Measurements from ENCODE around the gene CMC1. TPM values are rescaled to one million over a fixed set of nuclear protein-coding genes. Genes with fewer than 3 reads are reported as not detected.

The CMC1 gene
- total RNA-seq, 1 experiment from 2014 or later = 22.8 TPM

DNA sequence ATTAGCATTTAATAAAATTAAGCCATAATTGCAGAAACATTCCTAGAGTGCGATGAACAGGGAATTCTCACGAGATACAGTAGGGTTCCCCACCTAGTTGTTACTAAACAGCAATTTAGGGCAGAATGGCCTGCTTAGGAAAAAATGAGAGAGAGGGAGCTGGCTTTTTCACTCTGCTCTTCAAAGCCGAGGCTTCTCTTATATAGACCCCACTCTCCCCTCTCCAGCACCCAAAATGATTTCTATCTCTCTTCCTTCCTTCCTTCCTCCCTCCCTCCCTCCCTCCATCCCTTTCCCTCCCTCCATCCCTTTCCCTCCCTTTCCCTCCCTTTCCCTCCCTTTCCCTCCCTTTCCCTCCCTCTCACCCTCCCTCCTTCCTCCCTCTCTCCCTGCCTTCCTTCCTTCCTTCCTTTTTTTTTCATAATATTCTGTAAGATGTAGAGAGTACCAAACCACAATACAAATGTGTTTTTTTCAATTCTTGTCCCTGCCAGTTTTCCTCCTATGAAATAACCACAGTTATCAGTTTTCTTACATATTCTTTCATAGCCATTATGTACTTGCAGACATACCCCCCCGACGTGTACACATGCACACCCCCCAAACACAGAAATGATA lies 59.0 kb downstream of the CMC1 start:
- Mint-ChIP-seq H3K27ac (ENCODE audit: unreplicated experiment) (no peak overlapping the region), H3K27me3 (ENCODE audit: insufficient read depth, unreplicated experiment) (no peaks in the 10 kb centered on the region), H3K4me1 (ENCODE audit: low read depth, unreplicated experiment) (no peaks in the 10 kb centered on the region), H3K4me3 (ENCODE audit: unreplicated experiment) (no peak overlapping the region), H3K9me3 (ENCODE audit: unreplicated experiment) (no peaks in the 10 kb centered on the region), H3K36me3 (ENCODE audit: insufficient read depth, unreplicated experiment) (no peaks in the 10 kb centered on the region)
- intact Hi-C loops (cut with micrococcal nuclease; ENCODE audit: unreplicated experiment) = no loop called here
- Histone ChIP-seq H3K4me3 (ENCODE audit: low read depth, low read length) (no peak overlapping the region), H3K4me1 (no peaks in the 10 kb centered on the region), H3K9me3 (no peaks in the 10 kb centered on the region), H3K27me3 (replicated peaks; ENCODE audit: control insufficient read depth, insufficient read depth, low read length) (no peaks in the 10 kb centered on the region), H3K36me3 (ENCODE audit: control insufficient read depth, insufficient read depth, low read length) (no peaks in the 10 kb centered on the region; the same call in 1 of the 2 replicates)
- POLR2A ChIA-PET = no interaction called here
- DNase-seq = no peak
- TF ChIP-seq, protein P1, sequence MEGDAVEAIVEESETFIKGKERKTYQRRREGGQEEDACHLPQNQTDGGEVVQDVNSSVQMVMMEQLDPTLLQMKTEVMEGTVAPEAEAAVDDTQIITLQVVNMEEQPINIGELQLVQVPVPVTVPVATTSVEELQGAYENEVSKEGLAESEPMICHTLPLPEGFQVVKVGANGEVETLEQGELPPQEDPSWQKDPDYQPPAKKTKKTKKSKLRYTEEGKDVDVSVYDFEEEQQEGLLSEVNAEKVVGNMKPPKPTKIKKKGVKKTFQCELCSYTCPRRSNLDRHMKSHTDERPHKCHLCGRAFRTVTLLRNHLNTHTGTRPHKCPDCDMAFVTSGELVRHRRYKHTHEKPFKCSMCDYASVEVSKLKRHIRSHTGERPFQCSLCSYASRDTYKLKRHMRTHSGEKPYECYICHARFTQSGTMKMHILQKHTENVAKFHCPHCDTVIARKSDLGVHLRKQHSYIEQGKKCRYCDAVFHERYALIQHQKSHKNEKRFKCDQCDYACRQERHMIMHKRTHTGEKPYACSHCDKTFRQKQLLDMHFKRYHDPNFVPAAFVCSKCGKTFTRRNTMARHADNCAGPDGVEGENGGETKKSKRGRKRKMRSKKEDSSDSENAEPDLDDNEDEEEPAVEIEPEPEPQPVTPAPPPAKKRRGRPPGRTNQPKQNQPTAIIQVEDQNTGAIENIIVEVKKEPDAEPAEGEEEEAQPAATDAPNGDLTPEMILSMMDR (IDR thresholded peaks at IDR 0.05; ENCODE audit: insufficient read depth in 1 of 2, low read depth in 1 of 2, low read length in 1 of 2, severe bottlenecking in 1 of 2, unreplicated experiment in 1 of 2) = no peak
- CTCF ChIA-PET = no interaction called here
- no TSS peak for BruUV-seq (replicated peaks)

DNA sequence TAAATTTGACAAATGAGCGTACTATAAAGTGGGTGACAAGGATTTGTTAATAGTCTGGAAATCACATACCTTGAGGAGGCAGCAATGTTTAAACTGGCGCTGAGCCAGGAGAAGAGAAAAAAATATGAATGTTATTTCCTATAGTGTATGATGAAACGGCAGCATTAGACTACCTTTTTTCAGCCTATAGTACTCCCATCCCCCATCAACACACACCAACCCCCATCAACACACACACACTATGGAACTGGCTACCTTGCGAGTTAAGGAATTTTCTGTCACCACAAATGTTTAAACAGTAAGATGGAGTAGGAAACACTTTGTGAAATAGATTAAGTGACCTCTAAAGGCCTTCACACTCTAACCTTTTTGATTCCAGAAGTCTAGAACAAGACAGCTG lies 60.3 kb downstream of the CMC1 start:
- intact Hi-C loops (cut with micrococcal nuclease; ENCODE audit: unreplicated experiment) = no loop called here
- Histone ChIP-seq H3K4me1 (no peaks in the 10 kb centered on the region), H3K9me3 (no peaks in the 10 kb centered on the region), H3K4me3 (ENCODE audit: low read depth, low read length) (no peak overlapping the region), H3K36me3 (ENCODE audit: control insufficient read depth, insufficient read depth, low read length) (no peaks in the 10 kb centered on the region; the same call in 1 of the 2 replicates), H3K27me3 (replicated peaks; ENCODE audit: control insufficient read depth, insufficient read depth, low read length) (no peaks in the 10 kb centered on the region)
- DNase-seq = no peak
- no peak overlapping the region for H3K4me3 Mint-ChIP-seq (ENCODE audit: unreplicated experiment)
- H3K4me1 Mint-ChIP-seq (ENCODE audit: low read depth, unreplicated experiment) = no peaks in the 10 kb centered on the region
- H3K27me3 Mint-ChIP-seq (ENCODE audit: insufficient read depth, unreplicated experiment) = no peaks in the 10 kb centered on the region
- CTCF ChIA-PET = no interaction called here
- no peaks in the 10 kb centered on the region for H3K36me3 Mint-ChIP-seq (ENCODE audit: insufficient read depth, unreplicated experiment)
- POLR2A ChIA-PET = no interaction called here
- BruUV-seq (replicated peaks) = no TSS peak
- TF ChIP-seq, protein P1 (IDR thresholded peaks at IDR 0.05; ENCODE audit: insufficient read depth in 1 of 2, low read depth in 1 of 2, low read length in 1 of 2, severe bottlenecking in 1 of 2, unreplicated experiment in 1 of 2) = no peak
- H3K27ac Mint-ChIP-seq (ENCODE audit: unreplicated experiment) = no peak overlapping the region
- no peaks in the 10 kb centered on the region for H3K9me3 Mint-ChIP-seq (ENCODE audit: unreplicated experiment)

DNA sequence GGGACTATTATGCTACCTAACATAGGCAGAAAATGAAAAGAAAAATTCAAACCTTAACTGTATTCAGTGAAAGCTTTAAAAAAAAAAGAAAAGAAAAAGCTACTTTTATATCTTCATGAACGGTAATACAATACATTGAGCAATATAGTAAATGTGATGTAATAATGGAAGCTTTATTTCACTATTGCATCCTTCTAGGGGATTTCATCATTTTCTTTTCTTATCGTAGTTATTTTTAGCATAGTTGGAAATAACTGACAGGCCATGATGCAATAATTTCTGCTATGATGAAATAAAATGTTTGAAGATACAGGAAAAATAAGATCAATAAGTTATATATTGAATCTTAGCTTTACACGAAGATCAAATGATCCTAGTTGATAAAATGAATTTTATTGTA lies 66.8 kb downstream of the CMC1 start:
- Mint-ChIP-seq H3K36me3 (ENCODE audit: insufficient read depth, unreplicated experiment) (no peaks in the 10 kb centered on the region), H3K4me1 (ENCODE audit: low read depth, unreplicated experiment) (no peaks in the 10 kb centered on the region), H3K27ac (ENCODE audit: unreplicated experiment) (no peak overlapping the region), H3K9me3 (ENCODE audit: unreplicated experiment) (no peaks in the 10 kb centered on the region), H3K27me3 (ENCODE audit: insufficient read depth, unreplicated experiment) (no peaks in the 10 kb centered on the region), H3K4me3 (ENCODE audit: unreplicated experiment) (no peak overlapping the region)
- Histone ChIP-seq H3K36me3 (ENCODE audit: control insufficient read depth, insufficient read depth, low read length) (no peaks in the 10 kb centered on the region), H3K27me3 (replicated peaks; ENCODE audit: control insufficient read depth, insufficient read depth, low read length) (no peaks in the 10 kb centered on the region), H3K4me1 (no peaks in the 10 kb centered on the region), H3K9me3 (no peaks in the 10 kb centered on the region), H3K4me3 (ENCODE audit: low read depth, low read length) (no peak overlapping the region)
- TF ChIP-seq, protein P1 (IDR thresholded peaks at IDR 0.05; ENCODE audit: insufficient read depth in 1 of 2, low read depth in 1 of 2, low read length in 1 of 2, severe bottlenecking in 1 of 2, unreplicated experiment in 1 of 2) = no peak
- DNase-seq = no peak
- CTCF ChIA-PET = no interaction called here
- no TSS peak for BruUV-seq (replicated peaks)
- POLR2A ChIA-PET = no interaction called here
- intact Hi-C loops (cut with micrococcal nuclease; ENCODE audit: unreplicated experiment) = no loop called here
